GM15510 (cell line): ENCODE results near the gene ATG9B.

Source experiments
- POLR2A ChIP-seq: IDR thresholded peaks from 3 replicates; pipeline ENCODE4 v1.6.1; 2011; ENCODE audit warnings: borderline replicate concordance; ENCODE audit not compliant: insufficient read length; ENCODE audit errors: extremely low read depth

ATG9B gene

GRCh38 chr7:151001546-151001945 is 22.7 kb downstream of the ATG9B start:
- TF ChIP-seq POLR2A: no peak

- TF ChIP-seq POLR2A: no peak
Measured at GRCh38 chr7:151000897-151001495, 23.3 kb downstream of the ATG9B start.

GRCh38 chr7:150999497-151000230 is 24.6 kb downstream of the ATG9B start:
- TF ChIP-seq POLR2A: no peak

- TF ChIP-seq POLR2A: no peak
Measured at GRCh38 chr7:150999001-150999400, 25.3 kb downstream of the ATG9B start.

GRCh38 chr7:150998341-150998740 is 26.0 kb downstream of the ATG9B start:
- no peak for TF ChIP-seq POLR2A

- no peak for TF ChIP-seq POLR2A
Measured at GRCh38 chr7:150997817-150998216, 26.5 kb downstream of the ATG9B start.

GRCh38 chr7:150997075-150997511 is 27.2 kb downstream of the ATG9B start:
- TF ChIP-seq POLR2A: no peak

GRCh38 chr7:150996376-150997074 is 27.8 kb downstream of the ATG9B start:
- no peak for TF ChIP-seq POLR2A

GRCh38 chr7:150994838-150995510 is 29.3 kb downstream of the ATG9B start:
- TF ChIP-seq POLR2A: no peak

- no peak for TF ChIP-seq POLR2A
Measured at GRCh38 chr7:150994141-150994837, 30.0 kb downstream of the ATG9B start.

- TF ChIP-seq POLR2A: no peak
Measured at GRCh38 chr7:150993511-150993910, 30.8 kb downstream of the ATG9B start.

- TF ChIP-seq POLR2A: no peak
Measured at GRCh38 chr7:150992833-150993302, 31.4 kb downstream of the ATG9B start.

- no peak for TF ChIP-seq POLR2A
Measured at GRCh38 chr7:150992051-150992640, 32.1 kb downstream of the ATG9B start.

- no peak for TF ChIP-seq POLR2A
Measured at GRCh38 chr7:150990416-150991186, 33.7 kb downstream of the ATG9B start, which contains the start of gene NOS3. TSS of gene NOS3 (plus strand) at chr7:150991017. CDS start at chr7:150993804, 2,787 bp downstream.

GRCh38 chr7:150989456-150989855 is 34.8 kb downstream of the ATG9B start:
- no peak for TF ChIP-seq POLR2A
